ENCODE data around the gene GNB1L. TPM values are rescaled to one million over a fixed set of nuclear protein-coding genes. Genes with fewer than 3 reads are reported as not detected.
"Not testable (repeated sequence)": the region's sequence is repeated elsewhere in the genome, so short reads cannot be mapped to it uniquely, and the experiment has no call there.

GNB1L gene
- total and polyA plus RNA-seq, 5 donors from 2014 or later, result 8.2 to 29.8 (median 15.2) TPM

DNA sequence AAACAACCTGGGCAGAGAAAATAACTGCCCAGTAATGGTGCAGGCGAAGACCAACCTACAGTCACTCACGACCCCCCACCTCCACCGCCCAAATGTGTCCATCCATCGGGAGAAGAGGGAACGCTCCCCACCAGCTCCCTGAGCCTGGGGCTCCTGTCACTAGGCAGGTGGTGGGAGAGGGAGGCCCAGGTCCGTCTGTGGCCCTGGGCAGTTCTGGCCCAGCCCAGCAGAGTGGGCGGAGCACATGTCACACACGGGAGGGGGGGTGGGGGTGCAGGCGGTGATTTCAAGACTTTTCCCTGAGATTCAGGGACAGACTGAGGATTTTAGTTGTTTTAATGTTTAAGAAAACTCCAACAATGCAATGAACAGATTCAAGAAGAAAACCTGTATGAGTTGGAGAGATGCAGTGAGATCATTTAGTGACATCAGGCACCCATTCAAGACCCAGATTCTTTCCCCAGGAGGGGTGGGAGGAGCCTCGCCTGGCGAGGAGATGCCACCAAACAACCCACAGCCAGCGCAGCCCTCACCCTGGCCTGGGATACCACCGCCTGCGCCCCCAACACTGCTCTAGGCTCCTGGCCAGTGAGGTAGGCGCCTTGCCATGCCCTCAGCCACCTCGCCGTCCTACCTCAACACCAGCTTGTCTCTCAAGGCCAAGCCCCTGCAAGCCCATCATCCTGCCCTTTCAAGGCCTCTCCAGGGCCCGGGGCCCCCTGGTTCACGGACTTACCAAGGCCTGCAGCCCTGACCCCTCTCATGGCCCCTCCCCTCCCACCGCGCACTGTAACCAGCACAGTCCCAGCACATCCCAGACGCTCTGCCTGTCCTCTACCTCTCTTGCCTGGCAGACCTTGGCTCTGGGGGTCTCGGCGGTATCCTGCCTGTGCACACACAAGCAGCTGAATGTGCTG, 57.3 kb downstream of the GNB1L start:
- H3K27ac ChIP-seq (ENCODE audit: insufficient read depth, low read length, poor library complexity, severe bottlenecking), result no peak overlapping the region
- ATAC-seq (ENCODE audit: low read depth in 2 of 2), result no peak
- H3K27ac Mint-ChIP-seq, result no peak overlapping the region
- peaks cover 0 to 6% (median 0%) of the 10 kb centered on the region in 7 donors for H3K9me3 Mint-ChIP-seq
- H3K27me3 ChIP-seq (ENCODE audit: control insufficient read depth, insufficient read depth, low read length), result no peaks in the 10 kb centered on the region
- no peak for DNase-seq
- no peaks in the 10 kb centered on the region for H3K36me3 ChIP-seq (ENCODE audit: control insufficient read depth, insufficient read depth, low read length)
- H3K27me3 Mint-ChIP-seq, result no peaks in the 10 kb centered on the region
- H3K4me1 Mint-ChIP-seq, result peaks cover 0 to 9% (median 4%) of the 10 kb centered on the region in 4 donors
- no peak overlapping the region for H3K4me3 ChIP-seq (ENCODE audit: low read depth, low read length)
- peaks cover 45% of the 10 kb centered on the region for H3K36me3 Mint-ChIP-seq
- no peak overlapping the region for H3K4me3 Mint-ChIP-seq
- H3K4me1 ChIP-seq (ENCODE audit: control insufficient read depth, insufficient read depth, low read length, poor library complexity, severe bottlenecking), result no peaks in the 10 kb centered on the region
- H3K9me3 ChIP-seq (ENCODE audit: control insufficient read depth in 2 of 2, low read length in 2 of 2), result peaks cover 2 to 6% of the 10 kb centered on the region in 2 experiments

DNA sequence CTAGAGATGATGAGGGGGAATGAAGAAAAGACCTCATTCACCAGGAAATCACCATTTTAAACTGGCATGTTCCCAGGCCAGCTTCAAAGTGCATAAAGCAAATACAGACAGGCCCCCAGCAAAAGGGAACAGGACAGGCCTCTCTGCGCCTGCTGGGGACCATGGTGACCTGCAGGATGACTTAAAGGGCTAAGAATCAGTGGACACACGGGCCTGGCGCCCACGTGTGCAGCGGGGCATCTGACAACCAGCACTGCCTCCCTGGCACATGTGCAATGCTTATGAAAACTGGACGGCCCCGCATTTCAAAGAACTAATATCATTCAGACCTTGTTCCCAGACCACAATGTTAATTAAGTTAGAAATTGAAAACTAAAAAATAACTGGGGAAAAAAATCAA, 58.5 kb downstream of the GNB1L start:
- Histone ChIP-seq H3K36me3 (ENCODE audit: control insufficient read depth, insufficient read depth, low read length) (no peaks in the 10 kb centered on the region), H3K4me3 (ENCODE audit: low read depth, low read length) (no peak overlapping the region), H3K4me1 (ENCODE audit: control insufficient read depth, insufficient read depth, low read length, poor library complexity, severe bottlenecking) (no peaks in the 10 kb centered on the region), H3K27me3 (ENCODE audit: control insufficient read depth, insufficient read depth, low read length) (no peaks in the 10 kb centered on the region), H3K9me3 (ENCODE audit: control insufficient read depth in 2 of 2, low read length in 2 of 2) (peaks cover 2 to 6% of the 10 kb centered on the region in 2 experiments), H3K27ac (ENCODE audit: insufficient read depth, low read length, poor library complexity, severe bottlenecking) (no peak overlapping the region)
- H3K4me1 Mint-ChIP-seq, result peaks cover 0 to 9% (median 4%) of the 10 kb centered on the region in 4 donors
- ATAC-seq (ENCODE audit: low read depth in 2 of 2), result no peak
- no peak for DNase-seq
- H3K9me3 Mint-ChIP-seq, result peaks cover 0 to 9% (median 3%) of the 10 kb centered on the region in 7 donors
- H3K27me3 Mint-ChIP-seq, result no peaks in the 10 kb centered on the region
- no peak overlapping the region for H3K4me3 Mint-ChIP-seq
- H3K36me3 Mint-ChIP-seq, result peaks cover 51% of the 10 kb centered on the region
- no peak overlapping the region for H3K27ac Mint-ChIP-seq

DNA sequence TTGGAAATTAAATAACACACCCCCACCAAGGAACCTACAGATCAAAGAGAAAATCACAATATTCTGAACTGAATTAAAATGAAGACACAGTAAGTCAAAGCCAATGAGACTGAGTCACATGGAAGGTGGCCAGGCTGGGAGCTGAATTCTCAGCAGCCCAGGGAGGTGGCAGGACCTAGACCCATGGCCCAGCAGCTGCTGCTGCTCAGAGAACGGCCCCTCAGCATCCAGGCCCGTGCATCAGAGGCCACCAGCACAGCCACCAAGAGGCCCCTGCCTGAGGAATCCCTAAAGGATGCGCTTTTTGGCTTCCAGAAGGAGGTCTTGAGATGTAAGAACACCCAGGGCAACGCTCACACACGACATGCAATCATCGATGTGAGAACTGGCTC, 59.1 kb downstream of the GNB1L start:
- no peak for ATAC-seq (ENCODE audit: low read depth in 2 of 2)
- H3K36me3 ChIP-seq (ENCODE audit: control insufficient read depth, insufficient read depth, low read length), result no peaks in the 10 kb centered on the region
- H3K4me3 Mint-ChIP-seq, result no peak overlapping the region

DNA sequence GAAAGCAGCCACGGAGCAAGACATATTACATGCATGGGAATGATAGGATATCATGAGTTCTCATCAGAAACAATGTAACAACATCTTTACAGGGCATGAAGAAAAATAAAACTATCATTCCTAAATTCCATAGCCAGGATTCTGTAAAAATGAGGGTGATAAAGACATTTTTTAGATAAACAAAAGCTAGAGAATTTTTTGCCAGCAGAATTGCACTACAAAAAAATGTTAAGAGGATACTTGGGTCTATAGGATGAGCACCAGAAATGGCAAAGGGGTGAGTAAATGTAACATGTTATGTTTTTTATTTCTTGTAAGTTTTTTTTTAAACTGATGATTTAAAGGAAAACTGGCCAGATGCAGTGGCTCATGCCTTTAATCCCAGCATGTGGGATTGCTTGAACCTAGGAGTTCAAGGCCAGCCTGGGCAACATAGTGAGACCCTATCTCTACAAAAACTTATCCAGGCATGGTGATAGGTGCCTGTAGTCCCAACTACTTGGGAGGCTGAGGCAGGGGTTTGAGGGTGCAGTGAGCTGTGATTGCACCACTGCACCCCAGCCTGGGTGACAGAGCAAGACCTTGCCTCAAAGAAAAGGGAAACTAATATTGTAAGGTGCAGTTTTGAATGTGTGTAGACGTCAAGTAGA, 60.9 kb downstream of the GNB1L start:
- DNase-seq, result no peak
- Histone ChIP-seq H3K4me3 (ENCODE audit: low read depth, low read length) (no peak overlapping the region), H3K4me1 (ENCODE audit: control insufficient read depth, insufficient read depth, low read length, poor library complexity, severe bottlenecking) (no peaks in the 10 kb centered on the region), H3K27me3 (ENCODE audit: control insufficient read depth, insufficient read depth, low read length) (no peaks in the 10 kb centered on the region), H3K36me3 (ENCODE audit: control insufficient read depth, insufficient read depth, low read length) (no peaks in the 10 kb centered on the region), H3K9me3 (ENCODE audit: control insufficient read depth in 2 of 2, low read length in 2 of 2) (peaks cover 2 to 6% of the 10 kb centered on the region in 2 experiments), H3K27ac (ENCODE audit: insufficient read depth, low read length, poor library complexity, severe bottlenecking) (no peak overlapping the region)
- H3K27ac Mint-ChIP-seq, result no peak overlapping the region
- peaks cover 0 to 12% (median 6%) of the 10 kb centered on the region in 4 donors for H3K4me1 Mint-ChIP-seq
- ATAC-seq (ENCODE audit: low read depth in 2 of 2), result no peak
- peaks cover 48% of the 10 kb centered on the region for H3K36me3 Mint-ChIP-seq
- H3K27me3 Mint-ChIP-seq, result no peaks in the 10 kb centered on the region
- H3K4me3 Mint-ChIP-seq, result no peak overlapping the region
- peaks cover 0 to 9% (median 3%) of the 10 kb centered on the region in 7 donors for H3K9me3 Mint-ChIP-seq

More for the DNA sequence above, 59.1 kb downstream of the GNB1L start:
- Histone ChIP-seq H3K4me3 (ENCODE audit: low read depth, low read length) (no peak overlapping the region), H3K4me1 (ENCODE audit: control insufficient read depth, insufficient read depth, low read length, poor library complexity, severe bottlenecking) (no peaks in the 10 kb centered on the region), H3K27ac (ENCODE audit: insufficient read depth, low read length, poor library complexity, severe bottlenecking) (no peak overlapping the region), H3K27me3 (ENCODE audit: control insufficient read depth, insufficient read depth, low read length) (no peaks in the 10 kb centered on the region), H3K9me3 (ENCODE audit: control insufficient read depth in 2 of 2, low read length in 2 of 2) (peaks cover 2 to 6% of the 10 kb centered on the region in 2 experiments)
- no peak for DNase-seq
- Mint-ChIP-seq H3K27me3 (no peaks in the 10 kb centered on the region), H3K36me3 (peaks cover 52% of the 10 kb centered on the region), H3K27ac (peak overlapping the region in 1 of 3 donors; percentile 39), H3K4me1 (peaks cover 0 to 9% (median 4%) of the 10 kb centered on the region in 4 donors), H3K9me3 (peaks cover 0 to 9% (median 3%) of the 10 kb centered on the region in 7 donors)

DNA sequence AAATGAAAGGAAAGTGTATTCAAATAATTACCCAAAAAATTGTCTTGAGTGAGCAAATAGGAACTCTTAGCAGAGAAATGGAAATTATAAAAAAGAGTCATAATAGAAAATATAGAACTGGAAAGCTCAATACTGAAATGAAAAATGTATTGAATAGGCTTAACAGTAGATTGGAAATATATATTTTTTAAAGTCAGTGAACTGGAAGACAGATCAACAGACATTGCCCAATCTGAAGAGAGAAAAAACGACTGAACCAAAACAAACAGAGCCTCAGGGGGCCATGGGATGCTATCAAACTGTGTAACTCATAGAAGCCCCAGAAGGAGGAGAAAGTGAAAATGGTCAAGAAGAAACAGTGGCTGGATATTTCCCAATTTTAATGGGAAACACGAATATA, 61.5 kb downstream of the GNB1L start:
- peaks cover 0 to 9% (median 3%) of the 10 kb centered on the region in 7 donors for H3K9me3 Mint-ChIP-seq
- H3K27me3 Mint-ChIP-seq, result no peaks in the 10 kb centered on the region
- H3K4me3 Mint-ChIP-seq, result no peak overlapping the region
- no peak overlapping the region for H3K27ac Mint-ChIP-seq
- Histone ChIP-seq H3K27ac (ENCODE audit: insufficient read depth, low read length, poor library complexity, severe bottlenecking) (no peak overlapping the region), H3K4me3 (ENCODE audit: low read depth, low read length) (no peak overlapping the region), H3K36me3 (ENCODE audit: control insufficient read depth, insufficient read depth, low read length) (no peaks in the 10 kb centered on the region), H3K4me1 (ENCODE audit: control insufficient read depth, insufficient read depth, low read length, poor library complexity, severe bottlenecking) (no peaks in the 10 kb centered on the region), H3K27me3 (ENCODE audit: control insufficient read depth, insufficient read depth, low read length) (no peaks in the 10 kb centered on the region), H3K9me3 (ENCODE audit: control insufficient read depth in 2 of 2, low read length in 2 of 2) (peaks cover 2 to 6% of the 10 kb centered on the region in 2 experiments)
- DNase-seq (no peak), ATAC-seq (ENCODE audit: low read depth in 2 of 2) (no peak)
- peaks cover 0 to 12% (median 6%) of the 10 kb centered on the region in 4 donors for H3K4me1 Mint-ChIP-seq
- H3K36me3 Mint-ChIP-seq, result peaks cover 48% of the 10 kb centered on the region

DNA sequence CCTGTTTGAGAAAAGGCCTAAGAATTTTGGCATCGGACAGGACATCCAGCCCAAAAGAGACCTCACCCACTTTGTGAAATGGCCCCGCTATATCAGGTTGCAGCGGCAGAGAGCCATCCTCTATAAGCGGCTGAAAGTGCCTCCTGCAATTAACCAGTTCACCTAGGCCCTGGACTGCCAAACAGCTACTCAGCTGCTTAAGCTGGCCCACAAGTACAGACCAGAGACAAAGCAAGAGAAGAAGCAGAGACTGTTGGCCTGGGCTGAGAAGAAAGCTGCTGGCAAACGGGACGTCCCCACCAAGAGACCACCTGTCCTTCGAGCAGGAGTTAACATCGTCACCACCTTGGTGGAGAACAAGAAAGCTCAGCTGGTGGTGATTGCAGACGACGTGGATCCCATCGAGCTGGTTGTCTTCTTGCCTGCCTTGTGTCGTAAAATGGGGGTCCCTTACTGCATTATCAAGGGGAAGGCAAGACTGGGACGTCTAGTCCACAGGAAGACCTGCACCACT, 62.2 kb downstream of the GNB1L start:
- not testable (repeated sequence) for ATAC-seq (ENCODE audit: low read depth in 2 of 2); DNase-seq; H3K27me3 Mint-ChIP-seq; H3K9me3 Mint-ChIP-seq; H3K4me3 ChIP-seq (ENCODE audit: low read depth, low read length); H3K27ac Mint-ChIP-seq; H3K27me3 ChIP-seq (ENCODE audit: control insufficient read depth, insufficient read depth, low read length); H3K27ac ChIP-seq (ENCODE audit: insufficient read depth, low read length, poor library complexity, severe bottlenecking); H3K4me1 ChIP-seq (ENCODE audit: control insufficient read depth, insufficient read depth, low read length, poor library complexity, severe bottlenecking); H3K9me3 ChIP-seq (ENCODE audit: control insufficient read depth in 2 of 2, low read length in 2 of 2); H3K36me3 ChIP-seq (ENCODE audit: control insufficient read depth, insufficient read depth, low read length)
- H3K4me1 Mint-ChIP-seq, result peaks cover 0 to 12% (median 6%) of the 10 kb centered on the region in 4 donors
- H3K36me3 Mint-ChIP-seq, result peaks cover 48% of the 10 kb centered on the region
- H3K4me3 Mint-ChIP-seq, result peak overlapping the region in 1 of 4 donors; percentile 71

DNA sequence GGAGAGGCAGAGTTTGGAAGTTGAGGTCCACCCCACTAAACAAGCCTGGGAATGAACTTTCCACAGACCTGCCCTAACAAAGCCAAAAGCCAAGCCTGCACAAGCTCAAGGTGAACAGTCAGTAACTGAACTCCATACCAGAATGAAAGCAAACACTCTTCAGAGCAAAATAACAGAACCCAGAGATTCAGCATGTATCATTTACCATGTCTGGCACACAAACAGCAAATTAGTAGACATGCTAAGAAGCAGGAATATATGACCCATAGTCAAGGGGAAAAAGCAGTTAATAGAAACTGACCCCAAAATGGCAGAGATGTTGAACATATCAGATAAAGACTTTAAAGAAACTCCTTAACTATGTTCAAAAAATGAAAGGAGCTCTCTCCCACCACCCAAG, 62.8 kb downstream of the GNB1L start:
- no peak overlapping the region for H3K27ac Mint-ChIP-seq
- peaks cover 48% of the 10 kb centered on the region for H3K36me3 Mint-ChIP-seq
- Histone ChIP-seq H3K36me3 (ENCODE audit: control insufficient read depth, insufficient read depth, low read length) (no peaks in the 10 kb centered on the region), H3K4me1 (ENCODE audit: control insufficient read depth, insufficient read depth, low read length, poor library complexity, severe bottlenecking) (no peaks in the 10 kb centered on the region), H3K27ac (ENCODE audit: insufficient read depth, low read length, poor library complexity, severe bottlenecking) (no peak overlapping the region), H3K4me3 (ENCODE audit: low read depth, low read length) (no peak overlapping the region), H3K9me3 (ENCODE audit: control insufficient read depth in 2 of 2, low read length in 2 of 2) (peaks cover 2 to 6% of the 10 kb centered on the region in 2 experiments), H3K27me3 (ENCODE audit: control insufficient read depth, insufficient read depth, low read length) (no peaks in the 10 kb centered on the region)
- ATAC-seq (ENCODE audit: low read depth in 2 of 2), result no peak
- no peaks in the 10 kb centered on the region for H3K27me3 Mint-ChIP-seq
- peaks cover 0 to 12% (median 6%) of the 10 kb centered on the region in 4 donors for H3K4me1 Mint-ChIP-seq
- peaks cover 0 to 9% (median 3%) of the 10 kb centered on the region in 7 donors for H3K9me3 Mint-ChIP-seq
- DNase-seq, result no peak
- no peak overlapping the region for H3K4me3 Mint-ChIP-seq
